Caco-2 (cell line): ENCODE measurements around the gene RYR2. TPM values are rescaled to one million over a fixed set of nuclear protein-coding genes. Genes with fewer than 3 reads are reported as not detected.
"Not testable (repeated sequence)": the region's sequence is repeated elsewhere in the genome, so short reads cannot be mapped to it uniquely, and the experiment has no call there.

Source experiments
- BruUV-seq: library from RNA; stranded (reverse); fragments of 400-500 nt; replicated peaks from 2 replicates; lab custom pipeline; 2021; lab: Mats Ljungman, UMichigan
- CTCF ChIA-PET: fragments of 300-600 bp; sonication (Branson Sonifier 250); formaldehyde crosslinking; loops from one replicate; lab custom pipeline; 2022; ENCODE audit warnings: antibody characterized with exemption; lab: Charles Lee
- POLR2A ChIA-PET: fragments of 300-600 bp; sonication (Branson Sonifier 250); formaldehyde crosslinking; loops from one replicate; lab custom pipeline; 2022; ENCODE audit warnings: antibody characterized with exemption; lab: Charles Lee
- DNase-seq, 2 experiments: peaks; one replicate each; pipeline versions ENCODE4 v3.0.0 to v3.0.0-alpha.2; 2020 to 2022
- H3K27me3 ChIP-seq: replicated peaks from 2 replicates; pipeline ENCODE4 v1.6.0; 2011; ENCODE audit warnings: low read length; ENCODE audit not compliant: control insufficient read depth, insufficient read depth
- H3K36me3 ChIP-seq: 2 replicates; pipeline ENCODE4 v1.5.1; 2011; ENCODE audit warnings: low read length; ENCODE audit not compliant: control insufficient read depth, insufficient read depth
- H3K4me1 ChIP-seq: fragments of 250-450 bp; sonication (Bioruptor Pico); 2 replicates; pipeline ENCODE4 v1.5.1; 2020; ENCODE audit warnings: mild to moderate bottlenecking
- H3K4me3 ChIP-seq: 2 replicates; pipeline ENCODE4 v1.5.1; 2011; ENCODE audit warnings: low read depth, mild to moderate bottlenecking, control low read depth, low read length
- H3K9me3 ChIP-seq: fragments of 250-450 bp; sonication (Bioruptor Pico); 2 replicates; pipeline ENCODE4 v1.5.1; 2020; ENCODE audit warnings: mild to moderate bottlenecking, moderate library complexity
- H3K27ac Mint-ChIP-seq: one replicate; pipeline ENCODE4 v1.8.0; 2022; ENCODE audit warnings: mixed read lengths; ENCODE audit not compliant: unreplicated experiment
- H3K27me3 Mint-ChIP-seq: one replicate; pipeline ENCODE4 v1.8.0; 2022; ENCODE audit warnings: mixed read lengths; ENCODE audit not compliant: insufficient read depth, unreplicated experiment
- H3K36me3 Mint-ChIP-seq: one replicate; pipeline ENCODE4 v1.8.0; 2022; ENCODE audit warnings: mild to moderate bottlenecking, mixed read lengths; ENCODE audit not compliant: insufficient read depth, unreplicated experiment
- H3K4me1 Mint-ChIP-seq: one replicate; pipeline ENCODE4 v1.8.0; 2022; ENCODE audit warnings: low read depth, mixed read lengths; ENCODE audit not compliant: unreplicated experiment
- H3K4me3 Mint-ChIP-seq: one replicate; pipeline ENCODE4 v1.8.0; 2022; ENCODE audit warnings: mild to moderate bottlenecking, moderate library complexity, mixed read lengths; ENCODE audit not compliant: unreplicated experiment
- H3K9me3 Mint-ChIP-seq: one replicate; pipeline ENCODE4 v1.8.0; 2022; ENCODE audit warnings: mixed read lengths; ENCODE audit not compliant: unreplicated experiment
- CTCF ChIP-seq, 2 experiments: fragments of 200-600 bp in 1 of 2; IDR thresholded peaks; 1 replicate in 1 of 2; 2 replicates in 1 of 2; pipeline versions ENCODE4 v1.5.1 to v1.8.0; 2011 to 2022; ENCODE audit warnings: antibody characterized with exemption in 1 of 2, control low read depth in 1 of 2, inconsistent platforms in 1 of 2, low read depth in 1 of 2, low read length in 1 of 2, mild to moderate bottlenecking in 1 of 2, moderate library complexity in 1 of 2; ENCODE audit not compliant: insufficient read depth in 1 of 2, severe bottlenecking in 1 of 2, unreplicated experiment in 1 of 2
- intact Hi-C: fragments of 100-400 bp; cut with micrococcal nuclease; formaldehyde crosslinking; loops from one replicate; pipeline ENCODE4 v1.10.0; 2022; ENCODE audit not compliant: unreplicated experiment
- total RNA-seq: library from RNA; stranded (reverse); gene quantifications from 2 replicates; pipeline ENCODE4 v1.2.3, GENCODE V29; 2022

Gene RYR2
- total RNA-seq, 1 experiment from 2014 or later, result 3.4 TPM

DNA sequence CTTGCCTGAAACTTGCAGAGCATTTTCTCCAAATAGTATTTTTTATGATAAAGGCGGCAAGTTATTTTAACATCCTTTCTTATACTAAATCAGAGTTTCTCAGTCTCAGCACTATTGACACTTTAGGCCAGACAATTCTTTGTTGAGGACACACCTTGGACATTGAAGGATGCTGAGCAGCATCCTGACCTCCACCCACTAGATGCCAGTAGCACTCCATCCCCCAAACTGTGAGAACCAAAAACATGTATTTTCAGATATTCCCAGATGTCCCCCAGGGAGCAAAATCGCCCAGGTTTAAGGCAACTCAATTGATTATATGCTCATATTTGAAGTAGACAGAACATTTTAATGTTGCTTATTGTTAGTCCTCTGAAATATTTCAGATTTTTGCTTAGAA lies 549.4 kb downstream of the RYR2 start:
- CTCF ChIA-PET, result no interaction called here
- TF ChIP-seq CTCF (IDR thresholded peaks at IDR 0.05; ENCODE audit: insufficient read depth in 1 of 2, low read depth in 1 of 2, low read length in 1 of 2, severe bottlenecking in 1 of 2, unreplicated experiment in 1 of 2), result no peak
- POLR2A ChIA-PET, result no interaction called here
- intact Hi-C loops, result no loop called here
- no TSS peak for BruUV-seq
- H3K27ac Mint-ChIP-seq, result no peak overlapping the region
- H3K27me3 Mint-ChIP-seq, result peaks cover 3% of the 10 kb centered on the region
- no peaks in the 10 kb centered on the region for H3K4me1 Mint-ChIP-seq
- H3K36me3 Mint-ChIP-seq, result no peaks in the 10 kb centered on the region
- no peaks in the 10 kb centered on the region for H3K9me3 Mint-ChIP-seq
- H3K4me3 ChIP-seq, result no peak overlapping the region
- no peak for DNase-seq
- H3K4me1 ChIP-seq, result no peaks in the 10 kb centered on the region
- no peaks in the 10 kb centered on the region for H3K9me3 ChIP-seq
- H3K4me3 Mint-ChIP-seq, result no peak overlapping the region
- no peaks in the 10 kb centered on the region for H3K27me3 ChIP-seq
- H3K36me3 ChIP-seq, result no peaks in the 10 kb centered on the region

DNA sequence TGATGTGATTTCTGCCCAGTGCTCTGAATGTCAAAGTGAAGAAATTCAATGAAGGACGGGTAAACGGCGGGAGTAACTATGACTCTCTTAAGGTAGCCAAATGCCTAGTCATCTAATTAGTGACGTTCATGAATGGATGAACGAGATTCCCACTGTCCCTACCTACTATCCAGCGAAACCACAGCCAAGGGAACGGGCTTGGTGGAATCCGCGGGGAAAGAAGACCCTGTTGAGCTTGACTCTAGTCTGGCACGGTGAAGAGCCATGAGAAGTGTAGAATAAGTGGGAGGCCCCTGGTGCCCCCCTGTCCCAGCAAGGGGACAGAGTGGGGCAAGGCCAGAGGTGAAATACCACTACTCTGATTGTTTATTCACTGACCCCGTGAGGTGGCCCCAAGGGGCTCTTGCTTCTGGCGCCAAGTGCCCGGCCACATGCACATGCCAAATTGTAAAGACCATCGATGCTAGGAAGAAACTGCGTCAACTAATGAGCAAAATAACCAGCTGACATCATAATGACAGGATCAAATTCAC lies 561.1 kb downstream of the RYR2 start:
- H3K4me1 Mint-ChIP-seq, BruUV-seq, H3K9me3 Mint-ChIP-seq, H3K36me3 ChIP-seq, POLR2A ChIA-PET, H3K27me3 ChIP-seq, intact Hi-C loops, H3K4me3 ChIP-seq, H3K4me1 ChIP-seq, H3K27ac Mint-ChIP-seq, H3K9me3 ChIP-seq, H3K4me3 Mint-ChIP-seq, CTCF ChIA-PET, DNase-seq, H3K27me3 Mint-ChIP-seq, H3K36me3 Mint-ChIP-seq: not testable (repeated sequence)

GRCh38 chr1:237608433-237608832 lies 566.4 kb downstream of the RYR2 start:
- H3K4me1 ChIP-seq, result no peaks in the 10 kb centered on the region

More at GRCh38 chr1:237608433-237608832, 566.4 kb downstream of the RYR2 start:
- intact Hi-C loops, result no loop called here
- Mint-ChIP-seq H3K36me3 (no peaks in the 10 kb centered on the region), H3K4me1 (no peaks in the 10 kb centered on the region), H3K9me3 (no peaks in the 10 kb centered on the region), H3K27ac (no peak overlapping the region), H3K4me3 (no peak overlapping the region), H3K27me3 (no peaks in the 10 kb centered on the region)
- TF ChIP-seq CTCF (IDR thresholded peaks at IDR 0.05; ENCODE audit: insufficient read depth in 1 of 2, low read depth in 1 of 2, low read length in 1 of 2, severe bottlenecking in 1 of 2, unreplicated experiment in 1 of 2), result no peak
- Histone ChIP-seq H3K4me3 (no peak overlapping the region), H3K36me3 (no peaks in the 10 kb centered on the region), H3K27me3 (no peaks in the 10 kb centered on the region), H3K9me3 (no peaks in the 10 kb centered on the region)
- CTCF ChIA-PET, result interaction anchor here (0.7 kb wide), 2 partner anchors 46 to 87 kb away, joined by 4 to 8 read pairs; no protein-coding TSS in a partner anchor
- no peak for DNase-seq
- BruUV-seq, result no TSS peak
- POLR2A ChIA-PET, result no interaction called here
